22Rv1 (cell line): ENCODE measurements around the gene COPS3.

ENCODE experiments used
- ZFX ChIP-seq: fragments of 450-650 bp; IDR thresholded peaks from 2 replicates; pipeline ENCODE4 v1.6.1; 2017; ENCODE audit warnings: antibody characterized with exemption, borderline replicate concordance
- TF ChIP-seq, protein P1 (sequence below): fragments of 450-650 bp; IDR thresholded peaks from 2 replicates; pipeline ENCODE4 v1.5.1; 2017; ENCODE audit warnings: mild to moderate bottlenecking

DNA sequence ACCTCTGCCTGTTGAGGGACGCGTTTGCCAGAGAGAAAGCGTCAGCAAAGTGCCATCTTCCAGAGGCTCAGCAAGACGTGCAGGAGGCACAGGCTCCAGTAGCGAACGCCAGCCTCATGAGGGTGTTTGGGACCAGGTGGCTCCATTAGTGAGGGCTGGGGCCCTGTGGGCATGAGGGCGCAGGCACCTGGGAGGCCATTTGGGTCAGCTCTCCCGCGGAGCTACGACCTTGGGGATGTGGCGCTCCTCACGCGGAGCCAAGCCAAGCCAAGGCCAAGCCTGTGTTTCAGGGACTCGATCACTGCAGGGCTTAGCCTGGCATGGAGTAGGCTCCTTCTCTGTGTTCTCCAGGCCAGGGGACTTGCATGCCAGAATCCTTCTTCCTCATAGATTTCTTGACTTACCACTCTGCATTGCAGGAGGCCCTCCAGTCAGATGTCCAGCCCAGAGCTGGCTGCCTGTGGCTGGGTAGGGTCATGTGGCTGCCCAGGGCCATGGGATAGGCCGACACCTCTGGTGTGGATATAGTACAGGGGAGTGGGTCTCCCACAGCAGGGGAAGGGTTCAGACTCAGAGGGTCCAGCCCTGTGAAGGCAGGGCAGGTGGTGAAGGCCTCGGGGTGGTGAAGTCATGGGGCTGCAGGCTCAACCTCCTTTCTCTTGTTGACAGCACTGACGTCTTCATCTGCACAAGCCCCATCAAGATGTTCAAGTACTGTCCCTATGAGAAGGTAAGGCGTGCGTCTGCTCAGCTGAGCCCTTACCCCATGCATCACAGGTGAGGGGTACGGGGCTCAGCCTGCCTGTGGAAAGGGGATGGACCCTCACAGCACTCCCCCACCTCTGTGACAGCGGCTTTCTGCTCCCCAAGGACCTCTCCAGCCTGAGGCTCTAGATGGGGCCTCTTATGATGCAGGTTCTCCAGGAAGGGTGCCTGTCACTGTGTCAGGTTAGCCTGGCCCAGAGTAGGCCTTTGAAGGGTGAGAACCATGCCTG lies 41.8 kb upstream of the COPS3 start:
- TF ChIP-seq, protein P1, sequence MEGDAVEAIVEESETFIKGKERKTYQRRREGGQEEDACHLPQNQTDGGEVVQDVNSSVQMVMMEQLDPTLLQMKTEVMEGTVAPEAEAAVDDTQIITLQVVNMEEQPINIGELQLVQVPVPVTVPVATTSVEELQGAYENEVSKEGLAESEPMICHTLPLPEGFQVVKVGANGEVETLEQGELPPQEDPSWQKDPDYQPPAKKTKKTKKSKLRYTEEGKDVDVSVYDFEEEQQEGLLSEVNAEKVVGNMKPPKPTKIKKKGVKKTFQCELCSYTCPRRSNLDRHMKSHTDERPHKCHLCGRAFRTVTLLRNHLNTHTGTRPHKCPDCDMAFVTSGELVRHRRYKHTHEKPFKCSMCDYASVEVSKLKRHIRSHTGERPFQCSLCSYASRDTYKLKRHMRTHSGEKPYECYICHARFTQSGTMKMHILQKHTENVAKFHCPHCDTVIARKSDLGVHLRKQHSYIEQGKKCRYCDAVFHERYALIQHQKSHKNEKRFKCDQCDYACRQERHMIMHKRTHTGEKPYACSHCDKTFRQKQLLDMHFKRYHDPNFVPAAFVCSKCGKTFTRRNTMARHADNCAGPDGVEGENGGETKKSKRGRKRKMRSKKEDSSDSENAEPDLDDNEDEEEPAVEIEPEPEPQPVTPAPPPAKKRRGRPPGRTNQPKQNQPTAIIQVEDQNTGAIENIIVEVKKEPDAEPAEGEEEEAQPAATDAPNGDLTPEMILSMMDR = no peak
- no peak for TF ChIP-seq ZFX
